HG03025 (cell line): ENCODE data around the gene KSR1.

Experiments
- ATAC-seq: cut with Tn5 transposase; IDR thresholded peaks from one replicate; pipeline ENCODE4 v1.9.1; 2021; ENCODE audit warnings: mild to moderate bottlenecking, moderate library complexity; ENCODE audit not compliant: unreplicated experiment, low FRiP score

Gene KSR1

GRCh38 chr17:27577884-27578717 is 121.9 kb downstream of the KSR1 start:
- ATAC-seq, result no peak

- ATAC-seq, result peak; percentile 59
Observed at GRCh38 chr17:27578718-27579085, 122.5 kb downstream of the KSR1 start.

- ATAC-seq, result no peak
Observed at GRCh38 chr17:27579304-27579703, 123.1 kb downstream of the KSR1 start.

- ATAC-seq, result no peak
Observed at GRCh38 chr17:27579897-27580321, 123.7 kb downstream of the KSR1 start.

- ATAC-seq, result no peak
Observed at GRCh38 chr17:27581016-27581415, 124.8 kb downstream of the KSR1 start.

- no peak for ATAC-seq
Observed at GRCh38 chr17:27582696-27583095, 126.4 kb downstream of the KSR1 start.

- ATAC-seq, result no peak
Observed at GRCh38 chr17:27585153-27585681, 129.0 kb downstream of the KSR1 start.

- ATAC-seq, result no peak
Observed at GRCh38 chr17:27585792-27586191, 129.5 kb downstream of the KSR1 start.

GRCh38 chr17:27586203-27586721 is 130.0 kb downstream of the KSR1 start:
- no peak for ATAC-seq

GRCh38 chr17:27588354-27588753 is 132.1 kb downstream of the KSR1 start:
- no peak for ATAC-seq

- ATAC-seq, result no peak
Observed at GRCh38 chr17:27590864-27591263, 134.6 kb downstream of the KSR1 start.

- ATAC-seq, result no peak
Observed at GRCh38 chr17:27591986-27592385, 135.7 kb downstream of the KSR1 start.

- no peak for ATAC-seq
Observed at GRCh38 chr17:27593232-27593856, 137.1 kb downstream of the KSR1 start.

- ATAC-seq, result no peak
Observed at GRCh38 chr17:27593857-27594255, 137.6 kb downstream of the KSR1 start.

- ATAC-seq, result no peak
Observed at GRCh38 chr17:27595208-27595607, 139.0 kb downstream of the KSR1 start.

- no peak for ATAC-seq
Observed at GRCh38 chr17:27596096-27596495, 139.8 kb downstream of the KSR1 start.

GRCh38 chr17:27596566-27597187 is 140.4 kb downstream of the KSR1 start:
- ATAC-seq, result no peak

- no peak for ATAC-seq
Observed at GRCh38 chr17:27597188-27597580, 140.9 kb downstream of the KSR1 start.

GRCh38 chr17:27597783-27598320 is 141.6 kb downstream of the KSR1 start:
- ATAC-seq, result no peak

GRCh38 chr17:27598337-27599050 is 142.2 kb downstream of the KSR1 start:
- ATAC-seq, result no peak
